HFFc6 (cell line): ENCODE measurements around the gene PACRGL. TPM values are rescaled to one million over a fixed set of nuclear protein-coding genes. Genes with fewer than 3 reads are reported as not detected.
"Not testable (repeated sequence)": the region's sequence is repeated elsewhere in the genome, so short reads cannot be mapped to it uniquely, and the experiment has no call there.

Experiments used
- DNase-seq: peaks from one replicate; pipeline ENCODE4 v3.0.0-alpha.2; 2018
- H3K27ac Mint-ChIP-seq: 2 replicates; pipeline ENCODE4 v1.8.0; 2020; ENCODE audit warnings: mild to moderate bottlenecking, mixed read lengths
- H3K27me3 Mint-ChIP-seq: 2 replicates; pipeline ENCODE4 v1.8.0; 2021; ENCODE audit warnings: mild to moderate bottlenecking, moderate library complexity, mixed read lengths; ENCODE audit not compliant: insufficient read depth
- H3K36me3 Mint-ChIP-seq: 2 replicates; pipeline ENCODE4 v1.8.0; 2021; ENCODE audit warnings: low read depth, mixed read lengths
- H3K4me1 Mint-ChIP-seq: 2 replicates; pipeline ENCODE4 v1.8.0; 2020; ENCODE audit warnings: low read depth, mixed read lengths
- H3K4me3 Mint-ChIP-seq: 2 replicates; pipeline ENCODE4 v1.8.0; 2020; ENCODE audit warnings: mild to moderate bottlenecking, moderate library complexity, mixed read lengths
- H3K9me3 Mint-ChIP-seq: 2 replicates; pipeline ENCODE4 v1.8.0; 2020; ENCODE audit warnings: mild to moderate bottlenecking, mixed read lengths
- total RNA-seq, 6 experiments: library from RNA; stranded (reverse); fragmentation: NEBNext Ultra II Directional; extraction: Animal tissue kit (Norgen Biotek cat#: 25700); gene quantifications; 2 replicates in 1 of 6; 3 replicates in 5 of 6; pipeline ENCODE4 v1.2.3, GENCODE V29; 2021
- TF ChIP-seq, protein P1 (sequence below): fragments of 200-600 bp; sonication (generic); IDR thresholded peaks from 2 replicates; pipeline ENCODE4 v1.5.0; 2021; ENCODE audit warnings: antibody characterized with exemption, mild to moderate bottlenecking

PACRGL gene
- total RNA-seq, 6 experiments from 2014 or later = 9.6 to 12.6 (median 10.5) TPM

DNA sequence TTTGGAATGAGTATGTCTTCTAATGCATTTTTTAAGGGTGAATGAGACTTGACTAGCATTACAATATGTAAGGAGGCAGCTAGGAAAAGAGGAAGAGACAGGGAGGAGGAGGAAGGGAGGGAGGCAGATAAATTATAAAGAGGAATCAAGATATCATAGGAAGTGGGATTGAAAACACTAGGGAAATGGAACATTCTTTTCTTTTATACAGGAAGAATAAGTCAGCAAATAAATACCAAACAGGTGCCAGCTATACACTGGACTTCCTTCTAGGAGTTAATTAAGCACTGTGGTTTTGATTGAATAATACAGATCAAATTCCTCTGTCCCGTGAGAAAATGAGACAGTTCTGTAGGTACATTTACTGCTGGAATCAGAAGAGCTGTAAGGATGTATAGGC is 78.6 kb downstream of the PACRGL start:
- Mint-ChIP-seq H3K27me3 (peaks cover 2% of the 10 kb centered on the region; the same call in 1 of the 2 replicates), H3K36me3 (no peaks in the 10 kb centered on the region), H3K27ac (no peak overlapping the region), H3K4me3 (no peak overlapping the region), H3K9me3 (peaks cover 21% of the 10 kb centered on the region), H3K4me1 (peaks cover 7% of the 10 kb centered on the region; the same call in 1 of the 2 replicates)
- DNase-seq = no peak
- TF ChIP-seq, protein P1, sequence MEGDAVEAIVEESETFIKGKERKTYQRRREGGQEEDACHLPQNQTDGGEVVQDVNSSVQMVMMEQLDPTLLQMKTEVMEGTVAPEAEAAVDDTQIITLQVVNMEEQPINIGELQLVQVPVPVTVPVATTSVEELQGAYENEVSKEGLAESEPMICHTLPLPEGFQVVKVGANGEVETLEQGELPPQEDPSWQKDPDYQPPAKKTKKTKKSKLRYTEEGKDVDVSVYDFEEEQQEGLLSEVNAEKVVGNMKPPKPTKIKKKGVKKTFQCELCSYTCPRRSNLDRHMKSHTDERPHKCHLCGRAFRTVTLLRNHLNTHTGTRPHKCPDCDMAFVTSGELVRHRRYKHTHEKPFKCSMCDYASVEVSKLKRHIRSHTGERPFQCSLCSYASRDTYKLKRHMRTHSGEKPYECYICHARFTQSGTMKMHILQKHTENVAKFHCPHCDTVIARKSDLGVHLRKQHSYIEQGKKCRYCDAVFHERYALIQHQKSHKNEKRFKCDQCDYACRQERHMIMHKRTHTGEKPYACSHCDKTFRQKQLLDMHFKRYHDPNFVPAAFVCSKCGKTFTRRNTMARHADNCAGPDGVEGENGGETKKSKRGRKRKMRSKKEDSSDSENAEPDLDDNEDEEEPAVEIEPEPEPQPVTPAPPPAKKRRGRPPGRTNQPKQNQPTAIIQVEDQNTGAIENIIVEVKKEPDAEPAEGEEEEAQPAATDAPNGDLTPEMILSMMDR = no peak

- DNase-seq, H3K4me1 Mint-ChIP-seq, H3K27me3 Mint-ChIP-seq, H3K36me3 Mint-ChIP-seq, H3K27ac Mint-ChIP-seq, H3K4me3 Mint-ChIP-seq: not testable (repeated sequence)
- peaks cover 21% of the 10 kb centered on the region for H3K9me3 Mint-ChIP-seq
These were observed 82.9 kb downstream of the PACRGL start for GRCh38 chr4:20783134-20783533.

DNA sequence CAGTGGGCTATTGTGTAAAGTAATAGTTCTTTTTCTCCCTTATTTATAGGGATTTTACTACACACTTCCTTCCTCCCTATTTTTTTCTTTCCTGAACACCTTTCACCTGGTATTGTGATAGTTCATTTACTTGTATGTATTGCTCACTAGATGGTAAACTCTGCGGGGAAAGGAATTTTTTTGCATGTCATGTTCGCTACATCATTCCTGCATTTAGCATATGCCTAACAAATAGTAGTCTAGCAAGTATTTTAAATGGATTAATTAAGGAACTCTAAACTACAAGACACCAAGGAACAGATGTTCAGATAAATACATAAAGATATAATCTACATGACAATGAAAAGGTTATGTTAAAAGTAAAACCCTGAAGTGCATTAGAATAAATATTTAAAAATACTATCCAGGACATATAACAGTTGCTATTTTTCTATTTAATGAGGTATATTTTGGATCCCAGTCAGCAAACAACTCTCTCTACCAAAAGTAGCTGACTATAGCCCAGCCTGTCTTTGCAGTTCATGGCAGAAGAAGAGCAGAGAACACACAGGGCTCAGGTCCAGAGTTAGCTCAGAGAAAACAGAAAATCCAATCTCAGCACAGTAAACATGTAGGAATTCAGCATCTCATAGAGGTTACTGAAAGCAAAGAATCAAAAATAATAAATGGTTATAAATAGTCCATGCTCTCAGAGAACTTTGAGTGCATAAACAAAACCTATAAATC is 87.8 kb downstream of the PACRGL start:
- Mint-ChIP-seq H3K27me3 (no peaks in the 10 kb centered on the region), H3K4me3 (no peak overlapping the region), H3K4me1 (no peaks in the 10 kb centered on the region), H3K9me3 (peaks cover 2% of the 10 kb centered on the region; the same call in 1 of the 2 replicates), H3K27ac (no peak overlapping the region), H3K36me3 (no peaks in the 10 kb centered on the region)
- no peak for DNase-seq
- TF ChIP-seq, protein P1 = no peak
